GM21717 (cell line): ENCODE results near the gene RBM17.
"Not testable (repeated sequence)": the region's sequence is repeated elsewhere in the genome, so short reads cannot be mapped to it uniquely, and the experiment has no call there.

ENCODE experiments used
- ATAC-seq: cut with Tn5 transposase; IDR thresholded peaks from one replicate; pipeline ENCODE4 v1.9.1; 2021; ENCODE audit warnings: mild to moderate bottlenecking, moderate library complexity; ENCODE audit not compliant: unreplicated experiment

The RBM17 gene

DNA sequence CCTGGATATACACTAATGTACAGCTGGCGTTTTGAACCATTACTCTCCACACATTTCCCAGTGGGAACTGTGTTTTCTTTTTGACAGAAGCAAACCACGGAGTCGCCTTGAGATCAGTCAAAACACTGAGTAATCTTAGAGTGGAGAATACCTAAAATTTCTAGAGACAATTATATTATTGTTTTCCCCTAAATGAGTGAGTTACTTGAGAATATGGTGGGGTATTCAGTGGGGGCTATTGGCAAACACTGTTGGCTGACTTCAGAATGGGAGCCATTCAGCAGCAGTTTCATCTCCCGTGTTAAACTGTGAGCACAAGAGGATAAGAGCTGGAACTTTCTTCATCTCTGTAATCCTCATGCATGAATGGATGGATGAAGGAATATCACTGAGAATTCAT is 32.9 kb upstream of the RBM17 start:
- ATAC-seq: no peak

DNA sequence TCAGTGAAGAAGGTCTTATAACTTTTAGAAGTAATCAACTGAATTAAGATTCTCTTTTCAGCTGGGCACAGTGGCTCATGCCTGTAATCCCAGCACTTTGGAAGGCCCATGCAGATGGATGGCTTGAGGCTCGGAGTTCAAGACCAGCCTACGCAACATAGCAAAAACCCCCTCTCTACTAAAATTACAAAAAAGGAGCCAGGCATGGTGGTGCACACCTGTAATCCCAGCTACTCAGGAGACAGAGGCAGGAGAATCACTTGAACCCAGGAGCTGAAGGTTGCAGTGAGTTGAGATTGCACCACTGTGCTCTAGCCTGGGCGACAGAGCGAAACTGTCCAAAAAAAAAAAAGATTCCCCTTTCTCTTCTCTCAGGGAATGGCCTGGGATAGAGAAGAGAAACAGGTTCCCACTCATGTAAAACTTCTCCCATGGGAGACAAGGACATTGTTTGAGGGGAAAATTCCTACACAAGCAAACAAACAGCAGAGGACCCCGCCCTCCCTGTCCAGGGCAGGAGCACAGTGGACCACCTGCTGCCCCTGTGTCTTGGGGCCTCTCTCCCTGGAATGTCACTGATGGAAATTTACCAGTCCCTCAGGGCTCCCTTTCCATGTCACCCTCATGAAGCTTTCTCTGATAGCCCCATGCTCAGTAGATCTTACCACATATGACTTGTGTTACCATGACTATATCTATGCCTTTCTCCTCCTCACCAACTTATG is 32.3 kb upstream of the RBM17 start:
- ATAC-seq: no peak

DNA sequence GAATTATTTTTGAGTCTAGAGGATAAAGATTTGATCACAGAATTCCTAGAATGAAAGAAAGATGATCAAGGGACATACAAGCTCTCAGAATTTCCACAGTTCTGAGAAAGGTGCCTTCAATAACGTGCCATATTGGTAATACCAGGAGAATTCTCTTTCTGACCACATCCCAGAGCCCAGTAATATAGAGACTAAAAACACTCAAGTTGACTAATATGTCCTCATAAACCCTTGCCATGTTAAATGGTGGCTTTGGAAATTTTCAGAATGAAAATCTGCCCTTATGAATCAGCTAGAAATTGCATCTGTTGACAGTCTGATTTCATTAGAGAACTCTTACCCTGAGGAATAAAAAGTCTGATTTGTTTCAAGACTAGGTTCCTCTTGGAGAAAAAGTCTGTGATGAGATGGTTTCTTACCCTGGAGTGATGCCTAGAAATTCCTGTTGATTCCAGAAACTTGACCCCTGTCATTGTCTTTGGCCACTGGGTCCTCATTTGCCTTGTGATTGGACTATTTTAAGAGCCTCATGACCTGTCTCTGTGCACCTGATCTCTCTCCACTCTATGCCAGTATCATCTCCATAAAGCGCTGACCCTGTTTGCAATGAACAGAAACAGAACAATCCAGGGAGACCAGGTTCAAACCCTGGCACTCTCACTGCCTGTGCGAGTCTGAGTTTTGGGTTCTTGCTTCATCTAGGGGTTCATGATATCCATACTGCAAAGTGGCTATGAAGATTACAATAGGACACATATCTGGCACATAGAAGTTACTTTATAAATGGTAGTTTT is 30.0 kb upstream of the RBM17 start:
- no peak for ATAC-seq

DNA sequence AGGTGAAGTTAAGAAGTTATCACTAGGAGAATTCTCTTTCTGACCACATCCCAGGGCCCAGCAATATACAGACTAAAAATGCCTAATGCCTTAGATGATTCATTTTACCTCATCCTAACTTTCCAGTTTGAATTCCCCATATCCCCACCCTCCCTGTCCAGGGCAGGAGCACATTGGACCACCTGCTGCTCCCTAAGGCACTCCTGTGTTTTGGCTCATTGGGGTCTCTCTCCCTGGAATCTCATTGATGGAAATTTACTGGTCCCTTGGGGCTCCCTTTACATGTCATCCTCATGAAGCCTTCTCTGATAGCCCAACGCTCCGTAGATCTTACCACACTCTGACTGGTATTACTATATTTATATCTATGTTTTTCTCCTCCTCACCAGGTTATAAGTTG is 29.3 kb upstream of the RBM17 start:
- ATAC-seq: no peak

DNA sequence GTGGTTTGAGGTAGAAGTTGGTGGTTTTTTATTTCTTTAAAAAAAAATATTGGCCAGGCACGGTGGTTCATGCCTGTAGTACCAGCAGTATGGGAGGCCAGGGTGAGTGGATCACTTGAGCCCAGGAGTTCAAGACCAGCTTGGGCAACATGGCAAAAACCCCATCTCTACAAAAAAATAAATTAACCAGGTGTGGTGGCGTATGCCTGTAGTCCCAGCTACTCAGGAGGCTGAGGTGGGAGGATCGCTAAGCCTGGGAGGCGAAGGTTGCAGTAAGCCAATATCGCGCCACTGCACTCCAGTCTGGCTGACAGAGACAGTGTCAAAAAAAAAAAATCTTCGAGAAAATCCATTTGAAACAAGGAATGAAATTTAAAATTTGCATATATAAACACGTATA is 27.8 kb upstream of the RBM17 start:
- ATAC-seq: no peak

DNA sequence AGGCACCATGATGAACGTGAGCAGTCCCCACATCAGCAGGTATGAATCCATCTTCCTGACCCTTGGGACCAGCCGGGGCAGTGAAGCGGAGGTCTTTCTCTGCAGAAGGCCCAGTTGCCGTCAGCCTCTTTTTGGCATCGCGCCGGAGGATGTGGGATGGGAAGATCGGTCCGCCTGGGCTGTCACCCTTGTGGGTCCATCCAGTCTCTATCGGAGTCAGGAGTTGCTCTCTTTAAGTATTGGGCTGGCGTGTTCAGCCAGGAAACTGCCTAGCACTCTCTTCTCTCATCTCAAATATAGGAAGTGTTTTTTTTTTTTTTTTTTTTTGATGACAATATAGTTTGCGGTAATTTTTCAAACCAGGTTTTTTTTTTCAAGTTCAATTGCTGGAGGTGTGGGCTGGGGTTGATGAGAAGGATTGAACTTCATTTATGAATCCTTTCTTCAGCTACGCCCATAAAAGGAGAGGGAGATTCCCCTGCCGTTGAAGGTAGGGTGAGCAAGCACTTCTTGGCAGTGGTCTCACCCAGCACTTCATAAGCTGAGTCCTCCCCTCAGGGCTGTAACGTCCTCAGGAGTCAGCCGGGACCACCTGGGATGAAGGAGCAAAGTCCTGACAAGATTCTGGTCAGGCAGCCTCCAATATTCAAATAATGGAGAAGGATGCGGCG is 26.6 kb upstream of the RBM17 start, which contains the start of gene IL2RA:
Gene IL2RA, minus strand, starts transcription at position 267 of the 671 bp plus-strand sequence. Its CDS starts 216 bp downstream, at position 51.
- no peak for ATAC-seq

DNA sequence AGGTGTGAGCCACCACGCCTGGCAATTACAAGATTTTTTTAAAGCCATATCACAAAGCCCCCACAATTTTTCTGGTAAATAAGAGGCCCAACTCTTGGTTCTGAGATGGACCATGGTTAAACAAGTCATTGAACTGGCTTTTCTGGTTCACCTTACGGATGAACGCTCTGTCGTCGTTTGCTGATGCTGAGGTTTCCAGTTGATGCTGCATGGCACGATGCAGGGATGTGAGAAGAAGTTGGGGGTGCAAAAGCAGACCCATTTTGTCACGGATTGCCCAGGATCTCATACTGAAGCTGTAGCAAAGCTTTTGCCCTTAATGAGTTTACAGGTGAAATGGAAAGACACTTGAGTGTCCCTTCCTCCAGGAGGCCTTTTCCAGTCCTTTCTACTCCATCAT is 24.7 kb upstream of the RBM17 start:
- ATAC-seq: no peak

DNA sequence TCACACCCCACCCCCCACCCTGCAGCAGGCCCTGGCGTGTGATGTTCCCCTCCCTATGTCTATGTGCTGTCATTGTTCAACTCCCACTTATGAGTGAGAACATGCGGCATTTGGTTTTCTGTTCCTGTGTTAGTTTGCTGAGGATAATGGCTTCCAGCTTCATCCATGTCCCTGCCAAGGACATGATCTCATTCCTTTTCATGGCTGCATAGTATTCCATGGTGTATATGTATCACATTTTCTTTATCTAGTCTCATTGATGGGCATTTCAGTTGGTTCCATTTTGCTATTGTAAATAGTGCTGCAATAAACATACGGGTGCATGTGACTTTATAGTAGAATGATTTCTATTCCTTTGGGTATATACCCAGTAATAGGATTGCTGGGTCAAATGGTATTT is 24.1 kb upstream of the RBM17 start:
- not testable (repeated sequence) for ATAC-seq

DNA sequence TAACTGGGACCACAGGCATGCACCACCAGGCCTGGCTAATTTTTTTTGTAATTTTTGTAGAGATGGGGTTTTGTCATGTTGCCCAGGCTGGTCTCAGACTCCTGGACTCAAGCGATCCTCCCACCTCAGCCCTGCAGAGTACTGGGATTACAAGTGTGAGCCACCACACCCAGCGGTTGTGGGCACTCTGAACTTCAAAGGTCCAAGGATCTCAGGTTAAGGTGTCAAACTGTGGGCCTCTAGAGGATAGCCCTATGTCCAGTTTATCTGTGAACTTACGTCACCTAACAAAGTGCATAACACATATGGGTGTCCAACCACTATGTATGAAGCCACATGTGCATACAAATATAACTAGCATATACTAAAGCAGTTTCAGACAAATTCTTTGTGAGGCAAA is 23.4 kb upstream of the RBM17 start:
- no peak for ATAC-seq

GRCh38 chr10:6065835-6066234 is 23.0 kb upstream of the RBM17 start:
- ATAC-seq: no peak

DNA sequence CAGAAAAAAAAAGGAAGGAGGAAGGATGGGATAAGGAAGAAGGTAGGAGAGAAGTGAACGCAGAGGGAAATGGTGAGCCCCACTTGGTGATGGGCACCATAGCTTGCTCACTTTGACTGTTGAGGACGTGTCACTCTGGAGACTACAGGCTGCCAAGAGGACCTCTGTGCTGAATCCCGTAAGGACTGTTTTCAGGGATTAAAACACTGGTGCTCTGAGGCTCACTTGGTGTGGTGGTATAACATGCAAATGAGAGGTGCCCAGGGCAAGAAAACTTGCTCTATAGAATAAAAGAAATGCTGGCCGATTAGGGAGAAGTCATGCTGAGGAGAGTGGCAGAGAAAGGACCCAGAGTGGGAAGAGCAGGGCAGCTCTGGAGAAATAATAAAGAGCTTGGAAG is 21.4 kb upstream of the RBM17 start:
- ATAC-seq: no peak

DNA sequence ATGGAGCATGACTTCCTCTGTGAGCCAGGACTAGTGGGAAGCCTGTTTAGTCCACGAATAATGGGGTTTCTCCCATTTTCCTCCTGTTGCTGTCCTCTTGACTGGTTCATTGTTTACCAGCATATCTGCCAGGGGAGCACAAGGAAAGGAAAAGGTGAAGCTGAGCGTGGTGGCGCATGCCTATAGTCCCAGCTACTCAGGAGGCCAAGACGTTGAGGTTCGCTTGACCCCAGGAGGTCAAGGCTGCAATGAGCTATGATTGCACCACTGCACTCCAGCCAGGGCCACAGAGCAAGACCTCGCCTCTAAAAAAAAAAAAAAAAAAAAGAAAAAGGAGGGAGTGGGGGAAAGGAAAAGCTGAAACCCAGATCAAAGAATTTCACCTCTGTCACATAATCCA is 20.8 kb upstream of the RBM17 start:
- no peak for ATAC-seq

- no peak for ATAC-seq
Measured at GRCh38 chr10:6068422-6068821, 20.4 kb upstream of the RBM17 start.

GRCh38 chr10:6069081-6069931 is 19.5 kb upstream of the RBM17 start:
- no peak for ATAC-seq

- no peak for ATAC-seq
Measured at GRCh38 chr10:6070660-6071059, 18.2 kb upstream of the RBM17 start.

DNA sequence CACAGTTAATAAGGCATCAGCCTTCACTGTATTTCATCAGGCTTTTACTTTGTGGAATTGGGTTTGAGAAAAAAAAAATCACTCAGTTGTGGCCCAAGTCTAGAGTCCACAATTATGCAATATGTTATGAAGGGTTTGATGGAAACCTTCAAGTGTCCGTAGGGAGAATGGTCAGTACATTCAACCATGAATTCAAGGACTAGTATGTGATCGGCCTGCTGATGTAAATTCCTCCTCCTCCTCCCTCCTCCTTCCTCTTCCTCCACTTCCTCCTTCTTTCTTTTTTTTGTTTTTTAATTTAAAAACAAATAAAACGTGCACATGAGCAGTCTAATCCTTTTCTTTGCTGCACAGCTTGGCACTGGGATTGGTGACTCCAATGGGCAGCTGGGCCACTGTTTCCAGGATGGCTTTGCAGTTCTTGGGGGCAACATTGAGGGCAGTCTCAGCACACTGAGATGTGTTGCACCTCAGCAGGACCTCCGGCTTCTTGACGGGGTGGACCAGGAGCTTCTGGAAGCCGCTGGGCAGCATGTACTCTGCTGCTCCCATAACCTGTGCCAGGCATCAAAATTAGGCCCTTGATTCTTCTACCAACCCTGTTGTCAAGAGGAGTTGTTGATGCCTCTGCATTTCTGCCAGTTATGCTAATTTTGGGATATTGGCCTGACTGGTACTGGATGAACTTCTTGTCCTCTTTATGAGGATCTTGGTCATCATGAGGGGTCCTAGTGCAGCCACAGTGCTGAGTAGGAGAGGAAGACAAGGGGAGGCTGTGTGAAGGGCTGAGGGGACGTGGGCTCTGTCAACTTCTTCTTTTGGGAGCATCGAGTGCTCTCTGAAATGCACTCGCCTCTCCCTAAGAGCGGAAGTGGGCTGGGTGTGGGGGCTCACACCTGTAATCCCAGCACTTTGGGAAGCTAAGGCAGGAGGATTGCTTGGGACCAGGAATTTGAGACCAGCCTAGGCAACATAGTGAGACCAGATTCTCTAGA is 17.4 kb upstream of the RBM17 start:
- peak; percentile 15 for ATAC-seq

- peak; percentile 62 for ATAC-seq
Measured at GRCh38 chr10:6072215-6072934, 16.5 kb upstream of the RBM17 start.

DNA sequence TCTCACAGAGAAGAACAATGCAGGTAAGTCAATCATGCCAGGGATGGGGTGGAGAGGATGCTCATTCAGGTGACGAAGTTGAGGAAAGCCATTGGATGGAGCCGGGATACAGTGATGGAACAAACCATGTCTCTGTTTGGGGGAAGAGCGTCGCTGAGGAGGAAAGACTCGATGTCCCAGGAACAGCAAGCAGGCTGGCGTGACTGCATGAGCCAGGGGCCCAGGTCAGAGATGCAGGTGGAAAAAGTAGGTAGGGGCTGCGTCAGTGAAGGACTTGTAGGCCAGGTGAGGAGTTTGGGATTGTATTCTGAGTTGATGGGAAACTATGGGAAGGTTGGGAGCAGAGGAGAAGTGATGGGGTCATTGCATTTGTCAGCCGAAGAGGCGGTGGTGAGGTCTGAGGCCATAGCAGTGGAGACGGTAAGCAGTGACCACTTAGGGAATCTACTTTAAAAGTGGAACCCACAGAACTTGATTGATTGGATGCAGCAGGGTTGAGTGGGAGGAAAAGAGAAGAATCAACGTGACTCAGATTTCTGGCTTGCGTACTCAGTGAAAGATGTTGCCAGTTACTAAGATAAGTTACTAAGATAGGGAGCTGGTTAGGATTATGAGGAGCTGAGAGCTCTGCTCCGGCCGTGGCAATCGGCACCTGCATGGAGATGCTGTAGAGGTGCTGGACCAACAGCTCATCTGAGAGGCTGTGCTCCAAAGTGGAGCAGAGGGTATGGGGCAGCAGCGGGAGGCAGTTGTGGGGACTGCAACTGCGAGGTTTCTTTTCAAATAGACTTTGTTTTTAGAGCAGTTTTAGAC is 14.1 kb upstream of the RBM17 start:
- no peak for ATAC-seq
